GM13977 (cell line): ENCODE data around the gene TLN1.

Experiments
- DNase-seq: peaks from one replicate; pipeline ENCODE4 v3.0.0; 2012; ENCODE audit warnings: low spot score
- CTCF ChIP-seq: IDR thresholded peaks from 2 replicates; pipeline ENCODE4 v1.5.1; 2012; ENCODE audit warnings: mild to moderate bottlenecking, control low read depth; ENCODE audit not compliant: insufficient read depth; ENCODE audit errors: extremely low read depth, missing control alignments
- in situ Hi-C: fragments of 300-500 bp; cut with MboI; formaldehyde crosslinking; loops from one replicate; pipeline ENCODE4 v1.12.0; 2022; ENCODE audit warnings: low sequenced_read_pairs, low pct_unique_long_range_greater_than_20kb, mixed read lengths, inconsistent platforms; ENCODE audit not compliant: unreplicated experiment

TLN1 gene

GRCh38 chr9:35763181-35763580 is 31.2 kb upstream of the TLN1 start:
- in situ Hi-C loops = no loop called here
- TF ChIP-seq CTCF = no peak
- no peak for DNase-seq

GRCh38 chr9:35760651-35761050 is 28.7 kb upstream of the TLN1 start:
- in situ Hi-C loops = no loop called here
- no peak for DNase-seq
- no peak for TF ChIP-seq CTCF

- no peak for DNase-seq
- in situ Hi-C loops = no loop called here
- TF ChIP-seq CTCF = no peak
Observed at GRCh38 chr9:35759795-35760194, 27.8 kb upstream of the TLN1 start.

GRCh38 chr9:35758475-35759050 is 26.6 kb upstream of the TLN1 start:
- in situ Hi-C loops = no loop called here
- DNase-seq = no peak

GRCh38 chr9:35757892-35758275 is 25.9 kb upstream of the TLN1 start:
- in situ Hi-C loops = no loop called here
- TF ChIP-seq CTCF = no peak
- no peak for DNase-seq

More at GRCh38 chr9:35758475-35759050, 26.6 kb upstream of the TLN1 start:
- TF ChIP-seq CTCF = no peak

GRCh38 chr9:35757226-35757891 is 25.4 kb upstream of the TLN1 start:
- DNase-seq = peak; percentile 31

More at GRCh38 chr9:35757226-35757891, 25.4 kb upstream of the TLN1 start:
- TF ChIP-seq CTCF = no peak
- in situ Hi-C loops = no loop called here
